Bronchial epithelial cell (primary cell): ENCODE results near the gene TAF9. TPM values are rescaled to one million over a fixed set of nuclear protein-coding genes. Genes with fewer than 3 reads are reported as not detected.

Experiments used
- DNase-seq: peaks from one replicate; pipeline ENCODE4 v3.0.0-alpha.2; 2010; ENCODE audit warnings: low read depth
- FAIRE-seq: peaks from 2 replicates; lab custom pipeline; 2011; peaks lifted over from hg19 to GRCh38; lab: Jason Lieb, UNC
- H3K27me3 ChIP-seq: 2 replicates; pipeline ENCODE4 v1.5.1; 2011; ENCODE audit warnings: low read length; ENCODE audit not compliant: control insufficient read depth, insufficient read depth
- H3K36me3 ChIP-seq: 2 replicates; pipeline ENCODE4 v1.5.1; 2011; ENCODE audit warnings: low read length; ENCODE audit not compliant: control insufficient read depth, insufficient read depth
- H3K4me3 ChIP-seq: 2 replicates; pipeline ENCODE4 v1.5.1; 2011; ENCODE audit warnings: mild to moderate bottlenecking, low read depth, low read length, control low read depth
- CTCF ChIP-seq: IDR thresholded peaks from 2 replicates; pipeline ENCODE4 v1.5.1; 2011; ENCODE audit warnings: mild to moderate bottlenecking, moderate library complexity, low read length, control low read depth, inconsistent platforms; ENCODE audit not compliant: insufficient read depth, severe bottlenecking
- total RNA-seq: library from RNA; depleted of rRNA; stranded (reverse); fragments of >200 nt; gene quantifications from 2 replicates; pipeline ENCODE4 v1.2.1, GENCODE V29; 2014

Gene TAF9
- total RNA-seq = 66.9 and 150 TPM in 2 replicates

GRCh38 chr5:69369340-69370121 is at the start of gene TAF9, which contains the start of the genes AK6 and RAD17:
Gene TAF9 (minus strand): TSS chr5:69369520. CDS start chr5:69365737, 3,783 bp downstream.
Gene AK6 (minus strand): TSS chr5:69369520. CDS start chr5:69369490, 30 bp downstream.
Gene RAD17 (plus strand): TSS chr5:69369818. CDS start chr5:69372209, 2,391 bp downstream.
- H3K27me3 ChIP-seq = no peaks in the 10 kb centered on the region
- peak; percentile 84 for DNase-seq
- TF ChIP-seq CTCF = no peak
- H3K4me3 ChIP-seq = peak within 1 kb of the TSS; percentile 90
- no peak for FAIRE-seq
- H3K36me3 ChIP-seq = peaks cover 4% of the 10 kb centered on the region

GRCh38 chr5:69418554-69418953 is 49.2 kb upstream of the TAF9 start:
- no peak for TF ChIP-seq CTCF
- peaks cover 7% of the 10 kb centered on the region for H3K36me3 ChIP-seq
- H3K27me3 ChIP-seq = no peaks in the 10 kb centered on the region
- DNase-seq (no peak), FAIRE-seq (no peak)
- H3K4me3 ChIP-seq = no peak overlapping the region

- TF ChIP-seq CTCF = no peak
- Histone ChIP-seq H3K36me3 (peaks cover 7% of the 10 kb centered on the region), H3K4me3 (peak overlapping the region; percentile 69), H3K27me3 (no peaks in the 10 kb centered on the region)
- FAIRE-seq (no peak), DNase-seq (peak; percentile 72)
Measured at GRCh38 chr5:69416699-69417098, 47.4 kb upstream of the TAF9 start.

GRCh38 chr5:69416180-69416579 is 46.9 kb upstream of the TAF9 start:
- no peak for TF ChIP-seq CTCF
- H3K27me3 ChIP-seq = no peaks in the 10 kb centered on the region
- DNase-seq (peak; percentile 3), FAIRE-seq (no peak)
- peak overlapping the region; percentile 69 for H3K4me3 ChIP-seq
- peaks cover 7% of the 10 kb centered on the region for H3K36me3 ChIP-seq

GRCh38 chr5:69415584-69415958 is 46.3 kb upstream of the TAF9 start:
- Histone ChIP-seq H3K27me3 (no peaks in the 10 kb centered on the region), H3K4me3 (peak overlapping the region; percentile 69), H3K36me3 (peaks cover 7% of the 10 kb centered on the region)
- FAIRE-seq = no peak
- DNase-seq = peak; percentile 18
- TF ChIP-seq CTCF = no peak
